LNCaP clone FGC (cell line): ENCODE data around the gene TPO.

ENCODE experiments used
- DNase-seq: peaks from one replicate; pipeline ENCODE4 v3.0.0-alpha.2; 2011; ENCODE audit warnings: low read depth
- H3K4me3 ChIP-seq: 2 replicates; pipeline ENCODE4 v1.5.1; 2011; ENCODE audit warnings: mild to moderate bottlenecking, low read depth, low read length, control low read depth
- CTCF ChIP-seq: IDR thresholded peaks from 2 replicates; pipeline ENCODE4 v1.5.1; 2012; ENCODE audit warnings: mild to moderate bottlenecking; ENCODE audit not compliant: control insufficient read depth, insufficient read depth; ENCODE audit errors: extremely low read depth

Gene TPO

GRCh38 chr2:1546023-1546591 is 132.8 kb downstream of the TPO start:
- H3K4me3 ChIP-seq: no peak overlapping the region
- TF ChIP-seq CTCF: peak; percentile 83
- DNase-seq: peak; percentile 15

GRCh38 chr2:1546901-1547300 is 133.6 kb downstream of the TPO start:
- no peak overlapping the region for H3K4me3 ChIP-seq
- peak; percentile 30 for TF ChIP-seq CTCF
- DNase-seq: no peak

DNA sequence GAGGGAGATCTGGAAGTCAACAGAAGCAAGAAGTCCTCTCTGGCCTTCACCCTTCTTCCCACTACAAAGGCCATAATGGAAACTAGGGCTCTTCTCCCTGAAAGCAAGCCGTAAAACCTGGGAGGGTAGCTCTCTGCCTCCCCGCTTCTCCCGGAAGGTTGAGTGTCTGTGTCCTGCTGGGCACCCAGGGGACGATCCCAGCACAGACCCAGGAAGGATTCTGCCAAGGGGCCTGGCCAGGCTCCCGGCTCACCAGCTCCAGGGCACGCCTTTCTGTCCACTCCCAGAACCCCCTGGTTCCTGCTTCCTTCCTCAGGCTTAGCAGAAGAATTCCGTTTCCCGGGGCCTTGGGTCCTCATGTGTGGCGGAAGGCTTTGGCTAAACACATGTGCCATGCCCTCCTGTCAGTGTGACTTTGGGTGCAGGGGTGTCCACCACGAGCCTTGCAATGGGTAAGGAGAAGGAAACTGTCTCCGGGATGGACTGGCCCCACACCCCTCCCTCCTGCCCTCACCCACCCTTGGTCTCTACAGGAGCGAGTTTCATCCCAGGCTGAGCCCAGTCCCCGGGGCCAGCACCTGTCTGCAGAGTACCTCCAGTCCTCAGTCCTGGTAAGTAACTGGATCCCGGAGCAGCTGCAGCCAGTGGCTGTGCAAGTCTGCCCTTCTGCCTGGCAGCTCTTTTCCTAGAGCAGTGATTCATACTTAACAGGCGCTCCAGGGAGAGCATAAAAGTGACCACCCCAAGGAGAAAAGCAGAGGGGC is 135.8 kb downstream of the TPO start:
- no peak for TF ChIP-seq CTCF
- no peak for DNase-seq
- no peak overlapping the region for H3K4me3 ChIP-seq

DNA sequence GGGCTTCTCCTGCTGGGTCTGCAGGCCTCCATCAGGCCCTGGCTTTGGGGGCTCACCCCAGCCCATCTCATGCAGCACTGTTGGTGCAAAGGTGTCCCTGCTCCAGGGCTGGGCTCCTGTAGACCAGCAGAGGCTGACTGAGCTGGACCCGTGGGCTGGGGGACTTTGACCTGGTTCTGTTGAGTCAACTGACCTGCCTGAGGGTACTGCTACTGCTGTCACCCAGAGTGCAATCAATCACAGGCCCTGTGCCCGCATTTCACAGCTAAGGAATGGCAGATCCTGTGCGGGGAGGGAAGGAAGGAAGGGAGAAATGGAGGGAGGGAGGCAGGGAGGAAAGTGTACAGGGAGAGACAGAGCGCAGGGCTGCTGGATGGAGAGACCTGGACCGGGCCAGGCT is 136.8 kb downstream of the TPO start:
- H3K4me3 ChIP-seq: no peak overlapping the region
- DNase-seq: no peak
- no peak for TF ChIP-seq CTCF

GRCh38 chr2:1550658-1551316 is 137.5 kb downstream of the TPO start:
- DNase-seq: no peak
- no peak overlapping the region for H3K4me3 ChIP-seq
- TF ChIP-seq CTCF: peak; percentile 87

DNA sequence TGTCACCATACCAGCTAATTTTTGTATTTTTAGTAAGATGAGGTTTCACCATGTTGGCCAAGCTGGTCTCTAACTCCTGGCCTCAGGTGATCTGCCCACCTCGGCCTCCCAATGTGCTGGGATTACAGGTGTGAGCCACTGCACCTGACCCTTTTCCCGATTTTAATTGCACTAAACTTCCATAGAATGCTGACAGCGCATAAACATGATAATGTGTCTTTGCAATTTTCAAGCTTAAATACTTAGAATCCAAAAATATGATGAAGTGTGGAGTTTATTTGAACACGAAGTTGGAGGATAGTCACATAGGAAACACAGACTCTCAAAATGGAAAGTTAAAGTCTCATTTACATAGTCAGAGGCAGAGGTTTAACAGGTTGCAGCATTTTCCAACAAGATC is 138.6 kb downstream of the TPO start:
- no peak overlapping the region for H3K4me3 ChIP-seq
- TF ChIP-seq CTCF: no peak
- no peak for DNase-seq
